A673 (cell line): ENCODE results near the gene VWA5B1.

ENCODE experiments used
- EZH2 ChIP-seq: fragments of 200-600 bp; sonication (generic); IDR thresholded peaks from 2 replicates; pipeline ENCODE4 v1.6.1; 2017; ENCODE audit warnings: borderline replicate concordance, low read depth, mild to moderate bottlenecking, mixed read lengths, antibody characterized with exemption, low read length; ENCODE audit not compliant: poor library complexity, severe bottlenecking
- TF ChIP-seq, protein P1 (sequence below): fragments of 300-800, 200-600 bp; sonication (generic); conservative IDR thresholded peaks from 2 replicates; pipeline ENCODE4 v1.5.1; 2017; ENCODE audit warnings: low read depth, mild to moderate bottlenecking, antibody characterized with exemption, low read length, moderate library complexity, mixed read lengths

- TF ChIP-seq, protein P1, sequence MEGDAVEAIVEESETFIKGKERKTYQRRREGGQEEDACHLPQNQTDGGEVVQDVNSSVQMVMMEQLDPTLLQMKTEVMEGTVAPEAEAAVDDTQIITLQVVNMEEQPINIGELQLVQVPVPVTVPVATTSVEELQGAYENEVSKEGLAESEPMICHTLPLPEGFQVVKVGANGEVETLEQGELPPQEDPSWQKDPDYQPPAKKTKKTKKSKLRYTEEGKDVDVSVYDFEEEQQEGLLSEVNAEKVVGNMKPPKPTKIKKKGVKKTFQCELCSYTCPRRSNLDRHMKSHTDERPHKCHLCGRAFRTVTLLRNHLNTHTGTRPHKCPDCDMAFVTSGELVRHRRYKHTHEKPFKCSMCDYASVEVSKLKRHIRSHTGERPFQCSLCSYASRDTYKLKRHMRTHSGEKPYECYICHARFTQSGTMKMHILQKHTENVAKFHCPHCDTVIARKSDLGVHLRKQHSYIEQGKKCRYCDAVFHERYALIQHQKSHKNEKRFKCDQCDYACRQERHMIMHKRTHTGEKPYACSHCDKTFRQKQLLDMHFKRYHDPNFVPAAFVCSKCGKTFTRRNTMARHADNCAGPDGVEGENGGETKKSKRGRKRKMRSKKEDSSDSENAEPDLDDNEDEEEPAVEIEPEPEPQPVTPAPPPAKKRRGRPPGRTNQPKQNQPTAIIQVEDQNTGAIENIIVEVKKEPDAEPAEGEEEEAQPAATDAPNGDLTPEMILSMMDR = no peak
- TF ChIP-seq EZH2 = no peak
Measured at GRCh38 chr1:20262810-20263534, 27.7 kb upstream of the VWA5B1 start.
